Airway epithelial cell (primary cell): ENCODE results near the gene FOXP4. TPM values are rescaled to one million over a fixed set of nuclear protein-coding genes. Genes with fewer than 3 reads are reported as not detected.

ENCODE experiments used
- total RNA-seq: library from RNA; depleted of rRNA; stranded (reverse); fragments of >200 nt; gene quantifications from 2 replicates; pipeline ENCODE4 v1.2.3, GENCODE V29; 2015

FOXP4 gene, protein sequence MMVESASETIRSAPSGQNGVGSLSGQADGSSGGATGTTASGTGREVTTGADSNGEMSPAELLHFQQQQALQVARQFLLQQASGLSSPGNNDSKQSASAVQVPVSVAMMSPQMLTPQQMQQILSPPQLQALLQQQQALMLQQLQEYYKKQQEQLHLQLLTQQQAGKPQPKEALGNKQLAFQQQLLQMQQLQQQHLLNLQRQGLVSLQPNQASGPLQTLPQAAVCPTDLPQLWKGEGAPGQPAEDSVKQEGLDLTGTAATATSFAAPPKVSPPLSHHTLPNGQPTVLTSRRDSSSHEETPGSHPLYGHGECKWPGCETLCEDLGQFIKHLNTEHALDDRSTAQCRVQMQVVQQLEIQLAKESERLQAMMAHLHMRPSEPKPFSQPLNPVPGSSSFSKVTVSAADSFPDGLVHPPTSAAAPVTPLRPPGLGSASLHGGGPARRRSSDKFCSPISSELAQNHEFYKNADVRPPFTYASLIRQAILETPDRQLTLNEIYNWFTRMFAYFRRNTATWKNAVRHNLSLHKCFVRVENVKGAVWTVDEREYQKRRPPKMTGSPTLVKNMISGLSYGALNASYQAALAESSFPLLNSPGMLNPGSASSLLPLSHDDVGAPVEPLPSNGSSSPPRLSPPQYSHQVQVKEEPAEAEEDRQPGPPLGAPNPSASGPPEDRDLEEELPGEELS
- total RNA-seq = 8.2 and 13.2 TPM in 2 replicates

GRCh38 chr6:41545703-41546474, at the start of gene FOXP4:
TSS of gene FOXP4 (plus strand) at chr6:41546381. CDS start at chr6:41565761, 19,380 bp downstream.

GRCh38 chr6:41638002-41638934, 92.1 kb downstream of the FOXP4 start, which contains the start of gene MDFI:
TSS of gene MDFI (plus strand) at chr6:41638468. CDS start at chr6:41638750, 282 bp downstream.

Other genes with a start within 250 kb of the FOXP4 start
- not detected in 2 replicates for gene NCR2, start 210.8 kb upstream of the FOXP4 start, total RNA-seq
- 270 and 324 TPM in 2 replicates for gene MDFI, start 92.1 kb downstream of the FOXP4 start, total RNA-seq
- 11.4 and 14.2 TPM in 2 replicates for gene TFEB, start 189.2 kb downstream of the FOXP4 start, total RNA-seq
- gene PGC, start 201.0 kb downstream of the FOXP4 start, total RNA-seq = not detected in 2 replicates
- 0.70 and 1.2 TPM in 2 replicates for gene FRS3, start 233.5 kb downstream of the FOXP4 start, total RNA-seq
- 0.28 and 2.5 TPM in 2 replicates for gene PRICKLE4, start 234.4 kb downstream of the FOXP4 start, total RNA-seq
- gene TOMM6, start 241.3 kb downstream of the FOXP4 start, total RNA-seq = 231 and 338 TPM in 2 replicates